ENCODE measurements around the gene LMAN2L.

Gene LMAN2L

DNA sequence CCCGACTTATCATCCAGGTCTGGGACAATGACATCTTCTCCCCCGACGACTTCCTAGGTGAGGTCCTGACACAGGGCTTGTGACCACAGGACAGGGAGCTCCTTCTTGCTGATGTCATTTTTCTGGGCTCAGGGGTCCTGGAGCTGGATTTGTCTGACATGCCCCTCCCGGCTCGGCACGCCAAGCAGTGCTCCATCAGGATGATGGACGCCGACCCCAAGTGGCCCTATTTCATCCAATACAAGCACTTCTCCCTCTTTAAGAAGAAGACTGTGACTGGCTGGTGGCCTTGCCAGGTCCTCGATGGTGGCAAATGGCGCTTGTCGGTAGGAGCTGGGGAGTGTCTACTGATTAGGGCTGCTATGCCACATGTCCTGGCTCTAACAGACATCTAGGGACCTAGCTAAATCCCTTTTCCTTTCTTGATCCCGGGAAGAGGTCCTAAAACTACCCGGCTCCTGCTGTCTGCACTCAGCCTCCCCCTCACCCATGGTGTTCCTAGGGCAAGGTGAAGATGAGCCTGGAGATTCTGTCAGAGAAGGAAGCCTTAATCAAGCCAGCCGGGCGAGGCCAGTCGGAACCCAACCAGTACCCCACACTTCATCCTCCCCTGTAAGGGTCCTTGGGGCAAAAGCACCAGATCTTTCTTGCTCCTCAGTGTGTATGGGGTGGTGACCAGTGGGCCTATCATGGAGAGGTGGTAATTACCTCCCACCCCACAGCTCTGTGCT, 36.7 kb downstream of the LMAN2L start:
- no peak for DNase-seq

DNA sequence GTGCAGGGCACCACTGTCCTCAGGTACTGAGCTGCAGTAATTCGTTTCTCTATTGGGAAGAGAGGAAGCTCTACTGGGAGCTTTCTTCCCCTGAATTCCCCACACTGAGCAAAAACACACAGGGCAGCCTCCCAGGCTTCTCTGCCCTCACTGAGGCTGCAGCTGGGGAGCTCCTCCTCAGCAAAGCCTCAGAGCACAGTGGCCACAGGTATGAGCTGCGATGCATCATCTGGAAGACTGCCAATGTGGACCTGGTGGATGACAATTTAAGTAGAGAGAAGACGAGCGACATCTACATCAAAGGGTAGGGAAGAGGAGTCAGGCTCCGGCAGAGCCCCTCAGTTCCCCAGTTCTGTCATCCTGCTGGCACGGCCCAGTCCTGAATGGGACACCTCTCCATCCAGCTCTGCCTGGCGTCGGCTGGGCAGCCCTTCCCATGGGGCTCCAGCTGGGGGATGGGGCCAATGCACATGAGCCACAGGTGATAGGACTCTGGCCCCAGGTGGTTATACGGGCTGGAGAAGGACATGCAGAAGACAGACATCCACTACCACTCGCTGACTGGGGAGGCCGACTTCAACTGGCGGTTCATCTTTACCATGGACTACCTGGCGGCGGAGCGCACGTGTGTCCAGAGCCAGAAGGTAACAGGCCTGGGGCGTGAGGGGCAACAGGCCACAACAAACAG, 37.6 kb downstream of the LMAN2L start:
- DNase-seq = no peak

GRCh38 chr2:96701636-96702035, 38.2 kb downstream of the LMAN2L start:
- no peak for DNase-seq

DNA sequence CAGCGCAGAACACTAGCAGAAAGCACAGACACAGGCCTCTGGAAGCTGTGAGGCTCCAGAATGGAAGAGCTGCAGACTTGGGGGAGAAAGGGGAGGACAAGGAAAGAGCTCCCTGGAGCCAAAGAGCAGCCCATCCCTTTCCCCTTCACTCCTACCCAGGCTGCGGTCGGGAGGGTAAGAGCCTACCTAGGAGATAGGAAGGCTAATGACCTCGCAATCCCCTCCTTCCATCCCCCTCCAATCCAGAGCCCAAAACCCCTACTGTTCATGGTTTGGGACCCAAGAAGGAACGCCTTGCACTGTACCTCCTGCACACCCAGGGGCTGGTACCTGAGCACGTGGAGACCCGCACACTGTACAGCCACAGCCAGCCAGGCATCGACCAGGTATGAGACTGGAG, 39.8 kb downstream of the LMAN2L start:
- no peak for DNase-seq

DNA sequence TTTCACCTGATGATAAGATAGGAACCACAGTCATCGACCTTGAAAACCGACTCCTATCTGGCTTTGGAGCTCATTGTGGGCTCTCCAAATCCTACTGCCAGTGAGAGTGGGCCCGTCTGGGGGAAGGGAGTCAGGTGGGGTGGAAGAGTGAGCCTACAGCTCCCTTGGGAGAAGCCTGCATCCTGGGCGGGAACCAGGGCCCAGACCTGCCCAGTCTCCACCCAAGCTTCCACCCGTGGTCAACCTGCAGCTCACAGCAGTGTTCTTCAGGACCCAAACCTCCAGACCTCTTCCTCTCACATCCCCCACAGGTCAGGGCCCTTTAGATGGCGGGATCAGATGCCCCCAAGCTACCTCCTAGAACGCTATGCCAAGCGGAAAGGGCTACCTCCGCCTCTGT, 40.2 kb downstream of the LMAN2L start:
- no peak for DNase-seq

DNA sequence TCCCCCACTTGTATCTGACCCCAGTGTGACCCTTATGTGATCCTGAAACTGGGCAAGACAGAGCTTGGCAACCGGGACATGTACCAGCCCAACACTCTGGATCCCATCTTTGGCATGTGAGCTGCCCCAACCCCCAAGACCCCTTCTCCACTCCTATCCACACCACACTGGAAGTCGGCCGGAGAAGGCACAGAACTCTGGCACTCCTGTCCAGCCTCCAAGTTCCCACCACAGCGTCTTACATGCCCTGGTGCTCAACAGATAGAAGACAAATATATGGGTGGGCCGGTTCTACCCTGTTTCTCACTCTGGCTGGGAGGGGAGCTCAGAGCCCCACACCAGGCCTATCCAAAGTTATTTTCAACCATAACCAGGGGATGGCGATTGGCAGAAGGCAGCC, 40.8 kb downstream of the LMAN2L start:
- no peak for DNase-seq

DNA sequence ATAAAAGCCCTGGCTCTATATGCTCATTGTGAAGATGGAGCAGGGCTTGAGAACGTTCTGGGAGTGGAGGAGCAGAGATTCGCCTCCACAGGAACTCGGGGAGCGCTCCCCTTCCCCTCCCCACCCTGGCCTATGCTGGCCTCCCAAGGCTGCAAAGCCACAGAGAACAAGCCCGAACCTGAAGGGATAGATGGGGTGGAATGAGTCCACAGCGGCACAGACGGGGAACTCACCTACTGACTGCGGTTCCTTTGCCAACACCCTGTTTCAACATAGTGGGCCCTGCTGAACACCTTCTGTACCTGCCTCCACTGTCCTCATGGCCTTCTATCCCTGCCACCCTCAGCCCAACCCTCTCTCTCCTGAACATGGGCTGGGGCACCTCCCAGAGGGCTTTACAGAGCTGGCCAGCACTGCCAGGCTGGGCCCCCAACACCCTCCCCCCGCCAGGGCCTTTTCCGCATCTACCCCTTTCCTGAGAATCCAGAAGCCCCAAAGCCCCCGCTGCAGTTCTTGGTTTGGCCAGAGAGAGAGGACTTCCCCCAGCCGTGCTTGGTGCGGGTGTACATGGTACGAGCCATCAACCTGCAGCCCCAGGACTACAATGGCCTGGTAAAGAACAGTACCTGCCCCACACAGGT, 41.5 kb downstream of the LMAN2L start:
- no peak for DNase-seq

DNA sequence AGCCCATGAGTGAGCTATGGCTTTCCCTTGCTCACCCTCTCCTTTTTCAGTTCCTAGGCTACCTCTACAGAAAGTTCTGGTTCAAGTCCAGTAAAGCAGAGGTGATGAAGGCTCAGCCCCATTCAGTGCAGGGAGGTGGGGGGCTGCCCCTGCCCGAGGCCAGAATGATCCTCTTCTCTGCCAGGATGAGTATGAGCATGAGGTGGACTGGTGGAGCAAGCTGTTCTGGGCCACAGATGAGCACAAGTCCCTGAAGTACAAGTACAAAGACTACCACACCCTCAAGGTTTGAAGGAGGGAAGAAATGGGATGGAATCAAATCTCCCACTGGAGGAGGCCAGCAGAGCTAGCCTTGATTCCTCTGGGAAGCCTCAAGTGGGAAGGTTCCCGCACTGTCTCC, 42.4 kb downstream of the LMAN2L start:
- no peak for DNase-seq

GRCh38 chr2:96695602-96696001, 44.3 kb downstream of the LMAN2L start:
- DNase-seq = no peak

- no peak for DNase-seq
These were observed 44.9 kb downstream of the LMAN2L start for GRCh38 chr2:96694816-96695455.

GRCh38 chr2:96694279-96694678, 45.6 kb downstream of the LMAN2L start:
- DNase-seq = no peak

- no peak for DNase-seq
These were observed 46.3 kb downstream of the LMAN2L start for GRCh38 chr2:96693286-96694200.

DNA sequence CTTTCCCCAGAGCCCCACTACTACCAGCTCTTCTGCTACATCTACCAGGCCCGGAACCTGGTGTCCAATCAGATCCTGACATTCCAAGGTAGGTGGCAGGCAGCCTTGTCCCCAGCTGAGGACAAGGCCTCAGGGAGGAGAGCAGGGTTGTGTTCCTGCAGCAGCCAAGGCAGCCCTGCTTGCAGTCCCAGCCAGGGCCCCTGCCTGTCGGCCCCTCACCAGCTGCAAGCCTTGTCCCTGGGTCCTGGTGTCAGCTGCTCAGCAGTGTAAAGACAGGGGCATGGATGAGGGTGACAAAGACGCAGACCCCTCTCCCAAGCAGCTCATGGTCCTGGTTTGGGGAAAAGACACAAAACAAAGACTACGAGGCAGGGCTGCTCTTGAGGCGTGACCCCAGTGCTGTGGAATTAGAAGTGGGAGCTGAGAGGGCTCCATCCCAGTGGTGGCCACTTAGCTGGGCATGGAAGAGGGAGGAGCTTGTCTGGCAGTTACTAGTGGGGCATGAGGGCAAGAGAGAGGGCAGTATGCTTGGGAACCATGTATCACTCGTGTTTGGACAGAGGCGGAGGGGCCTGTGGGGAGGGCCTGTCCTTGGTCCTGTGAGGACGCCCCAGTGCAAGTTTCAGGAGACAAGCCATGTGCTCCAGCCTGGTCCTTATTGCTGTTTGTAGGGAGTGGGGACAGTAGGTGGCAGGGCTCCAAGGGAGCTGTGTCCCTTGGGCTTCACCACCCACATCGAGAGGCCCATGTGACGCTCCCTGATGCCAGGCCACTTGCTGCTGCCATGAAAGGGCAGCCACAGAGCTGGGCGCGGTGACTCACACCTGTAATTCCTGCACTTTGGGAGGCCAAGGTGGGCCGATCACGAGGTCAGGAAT, 47.5 kb downstream of the LMAN2L start:
- DNase-seq = no peak

GRCh38 chr2:96691022-96691612, 48.7 kb downstream of the LMAN2L start:
- no peak for DNase-seq

GRCh38 chr2:96690306-96691021, 49.4 kb downstream of the LMAN2L start:
- no peak for DNase-seq

DNA sequence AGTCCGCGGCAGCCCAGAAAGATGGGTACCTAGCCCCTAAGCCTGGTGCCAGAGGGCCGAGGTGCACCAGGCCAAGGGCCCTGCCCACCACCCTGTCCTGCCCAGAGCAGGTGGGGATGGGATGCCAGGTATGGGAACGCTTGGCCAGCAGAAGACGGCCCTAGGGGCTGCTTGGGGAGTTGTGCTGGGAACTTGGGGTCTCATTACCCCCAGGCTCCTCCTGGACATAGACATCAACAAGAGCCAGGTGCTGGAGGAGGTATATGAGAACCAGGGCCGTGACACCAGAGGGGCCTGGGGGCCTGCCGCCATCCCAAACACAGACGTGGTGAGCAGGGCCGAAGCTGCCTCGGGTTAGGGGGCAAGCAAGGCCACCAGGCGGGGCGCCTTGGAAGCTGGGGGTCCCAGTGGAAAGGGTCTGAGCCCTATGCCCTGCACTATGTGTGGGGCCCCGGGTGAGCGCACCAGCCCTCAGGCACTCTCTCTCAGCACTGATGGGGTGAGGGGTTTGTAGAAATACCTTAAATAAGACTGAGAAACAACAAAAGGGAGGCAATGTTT, 50.4 kb downstream of the LMAN2L start:
- no peak for DNase-seq

- DNase-seq = no peak
These were observed 51.0 kb downstream of the LMAN2L start for GRCh38 chr2:96688649-96689430.

GRCh38 chr2:96687711-96688640, 51.9 kb downstream of the LMAN2L start:
- no peak for DNase-seq

Measured in NCI-H510A treated with DMSO at 0.1 percent for 48 hours (cell line).